ENCODE results near the gene DHRSX. TPM values are rescaled to one million over a fixed set of nuclear protein-coding genes. Genes with fewer than 3 reads are reported as not detected.

The DHRSX gene
- total and polyA plus RNA-seq, 2 donors (not counting 1 experiment from before 2014, with no cell fraction given): 23.7 to 25.6 TPM

- TF ChIP-seq CTCF (conservative IDR thresholded peaks at IDR 0.05 in 1 of 2, IDR thresholded peaks at IDR 0.05 in 1 of 2; ENCODE audit: low read depth in 1 of 2, low read length in 2 of 2) (no peak), EZH2 (IDR thresholded peaks at IDR 0.05; ENCODE audit: low read length, missing control alignments) (no peak)
- Histone ChIP-seq H4K20me1 (ENCODE audit: control insufficient read depth, extremely low read depth, insufficient read depth, low read length) (no peaks in the 10 kb centered on the region), H3K27me3 (ENCODE audit: control insufficient read depth, insufficient read depth, low read length) (no peaks in the 10 kb centered on the region), H3K4me3 (replicated peaks in 1 of 4; ENCODE audit: control extremely low read depth in 1 of 4, insufficient read depth in 1 of 4, low read depth in 3 of 4, low read length in 4 of 4) (no peak overlapping the region), H3K4me1 (ENCODE audit: control insufficient read depth, extremely low read depth, insufficient read depth, low read length) (no peaks in the 10 kb centered on the region), H3K9ac (ENCODE audit: insufficient read depth, low read length) (no peak overlapping the region), H3K27ac (ENCODE audit: insufficient read depth, low read length) (no peak overlapping the region), H2AFZ (ENCODE audit: low read length) (no peak overlapping the region), H3K9me3 (ENCODE audit: control insufficient read depth, insufficient read depth, low read depth, low read length) (no peaks in the 10 kb centered on the region), H3K4me2 (ENCODE audit: extremely low read depth, insufficient read depth, low read length) (no peak overlapping the region), H3K36me3 (ENCODE audit: control insufficient read depth, insufficient read depth, low read length) (no peaks in the 10 kb centered on the region), H3K79me2 (ENCODE audit: control insufficient read depth, insufficient read depth, low read length) (no peaks in the 10 kb centered on the region)
- no peak for DNase-seq (ENCODE audit: low read depth in 2 of 2)
Measured at GRCh38 chrX:2286731-2287130, 214.0 kb downstream of the DHRSX start.

- no peak overlapping the region for H3K4me3 ChIP-seq (replicated peaks in 1 of 4; ENCODE audit: control extremely low read depth in 1 of 4, insufficient read depth in 1 of 4, low read depth in 3 of 4, low read length in 4 of 4)
- TF ChIP-seq EZH2 (IDR thresholded peaks at IDR 0.05; ENCODE audit: low read length, missing control alignments) (no peak), CTCF (conservative IDR thresholded peaks at IDR 0.05 in 1 of 2, IDR thresholded peaks at IDR 0.05 in 1 of 2; ENCODE audit: low read depth in 1 of 2, low read length in 2 of 2) (no peak)
- H3K27me3 ChIP-seq (ENCODE audit: control insufficient read depth, insufficient read depth, low read length): no peaks in the 10 kb centered on the region
- no peak overlapping the region for H3K9ac ChIP-seq (ENCODE audit: insufficient read depth, low read length)
- H3K9me3 ChIP-seq (ENCODE audit: control insufficient read depth, insufficient read depth, low read depth, low read length): no peaks in the 10 kb centered on the region
- DNase-seq (ENCODE audit: low read depth in 2 of 2): no peak
- no peak overlapping the region for H3K27ac ChIP-seq (ENCODE audit: insufficient read depth, low read length)
- H3K4me2 ChIP-seq (ENCODE audit: extremely low read depth, insufficient read depth, low read length): no peak overlapping the region
- H4K20me1 ChIP-seq (ENCODE audit: control insufficient read depth, extremely low read depth, insufficient read depth, low read length): no peaks in the 10 kb centered on the region
- no peaks in the 10 kb centered on the region for H3K36me3 ChIP-seq (ENCODE audit: control insufficient read depth, insufficient read depth, low read length)
- no peaks in the 10 kb centered on the region for H3K4me1 ChIP-seq (ENCODE audit: control insufficient read depth, extremely low read depth, insufficient read depth, low read length)
- no peak overlapping the region for H2AFZ ChIP-seq (ENCODE audit: low read length)
- H3K79me2 ChIP-seq (ENCODE audit: control insufficient read depth, insufficient read depth, low read length): no peaks in the 10 kb centered on the region
Measured at GRCh38 chrX:2284601-2285000, 216.2 kb downstream of the DHRSX start.

DNA sequence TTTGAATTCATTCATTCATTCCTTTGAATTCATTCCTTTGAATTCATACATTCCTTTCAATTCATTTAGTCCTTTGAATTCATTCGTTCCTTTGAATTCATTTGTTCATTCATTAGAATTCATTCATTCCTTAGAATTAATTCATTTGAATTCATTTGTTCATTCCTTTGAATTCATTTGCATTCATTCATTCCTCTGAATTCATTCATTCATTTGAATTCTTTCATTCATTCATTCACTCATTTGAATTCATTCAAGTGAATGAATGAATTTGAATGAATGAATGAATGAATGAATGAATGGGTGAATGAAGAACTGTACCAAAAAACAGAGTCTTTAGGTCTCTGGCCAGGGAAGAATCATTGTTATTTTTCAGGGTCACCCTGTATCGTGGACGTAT, 216.6 kb downstream of the DHRSX start:
- no peaks in the 10 kb centered on the region for H3K4me1 ChIP-seq (ENCODE audit: control insufficient read depth, extremely low read depth, insufficient read depth, low read length)
- no peaks in the 10 kb centered on the region for H3K27me3 ChIP-seq (ENCODE audit: control insufficient read depth, insufficient read depth, low read length)
- H3K4me2 ChIP-seq (ENCODE audit: extremely low read depth, insufficient read depth, low read length): no peak overlapping the region
- no peak for DNase-seq (ENCODE audit: low read depth in 2 of 2)
- H3K79me2 ChIP-seq (ENCODE audit: control insufficient read depth, insufficient read depth, low read length): no peaks in the 10 kb centered on the region
- H3K36me3 ChIP-seq (ENCODE audit: control insufficient read depth, insufficient read depth, low read length): no peaks in the 10 kb centered on the region
- H3K9ac ChIP-seq (ENCODE audit: insufficient read depth, low read length): no peak overlapping the region
- no peaks in the 10 kb centered on the region for H3K9me3 ChIP-seq (ENCODE audit: control insufficient read depth, insufficient read depth, low read depth, low read length)
- no peak overlapping the region for H3K4me3 ChIP-seq (replicated peaks in 1 of 4; ENCODE audit: control extremely low read depth in 1 of 4, insufficient read depth in 1 of 4, low read depth in 3 of 4, low read length in 4 of 4)
- H4K20me1 ChIP-seq (ENCODE audit: control insufficient read depth, extremely low read depth, insufficient read depth, low read length): no peaks in the 10 kb centered on the region
- no peak overlapping the region for H2AFZ ChIP-seq (ENCODE audit: low read length)
- no peak for TF ChIP-seq CTCF (conservative IDR thresholded peaks at IDR 0.05 in 1 of 2, IDR thresholded peaks at IDR 0.05 in 1 of 2; ENCODE audit: low read depth in 1 of 2, low read length in 2 of 2)
- TF ChIP-seq EZH2 (IDR thresholded peaks at IDR 0.05; ENCODE audit: low read length, missing control alignments): no peak
- H3K27ac ChIP-seq (ENCODE audit: insufficient read depth, low read length): no peak overlapping the region
